Effector memory CD8-positive, alpha-beta T cell (primary cell): ENCODE measurements around the gene EPHA6.
"Not testable (repeated sequence)": the region's sequence is repeated elsewhere in the genome, so short reads cannot be mapped to it uniquely, and the experiment has no call there.

ENCODE experiments used
- ATAC-seq: fragments of 150-1000 bp; cut with Tn5 transposase; replicated peaks from 2 replicates; pipeline ENCODE4 v1.10.0; 2021; ENCODE audit warnings: mild to moderate bottlenecking, moderate library complexity
- DNase-seq, 3 experiments: peaks; one replicate each; pipeline ENCODE4 v3.0.0; 2021
- H3K27ac Mint-ChIP-seq, 2 donors: one replicate each; pipeline ENCODE4 v1.8.0; 2022; ENCODE audit warnings: mild to moderate bottlenecking in 2 of 2, mixed read lengths in 2 of 2, moderate library complexity in 2 of 2
- H3K27me3 Mint-ChIP-seq, 2 donors: one replicate each; pipeline ENCODE4 v1.8.0; 2022; ENCODE audit warnings: mixed read lengths in 2 of 2
- H3K36me3 Mint-ChIP-seq: one replicate; pipeline ENCODE4 v1.8.0; 2022; ENCODE audit warnings: mild to moderate bottlenecking, moderate library complexity, mixed read lengths; ENCODE audit not compliant: insufficient read depth
- H3K4me1 Mint-ChIP-seq, 2 donors: one replicate each; pipeline ENCODE4 v1.8.0; 2022; ENCODE audit warnings: low read depth in 2 of 2, mixed read lengths in 2 of 2
- H3K4me3 Mint-ChIP-seq, 2 donors: one replicate each; pipeline ENCODE4 v1.8.0; 2022; ENCODE audit warnings: mild to moderate bottlenecking in 2 of 2, mixed read lengths in 2 of 2, moderate library complexity in 2 of 2
- H3K9me3 Mint-ChIP-seq, 2 donors: one replicate each; pipeline ENCODE4 v1.8.0; 2022; ENCODE audit warnings: mixed read lengths in 2 of 2

EPHA6 gene

DNA sequence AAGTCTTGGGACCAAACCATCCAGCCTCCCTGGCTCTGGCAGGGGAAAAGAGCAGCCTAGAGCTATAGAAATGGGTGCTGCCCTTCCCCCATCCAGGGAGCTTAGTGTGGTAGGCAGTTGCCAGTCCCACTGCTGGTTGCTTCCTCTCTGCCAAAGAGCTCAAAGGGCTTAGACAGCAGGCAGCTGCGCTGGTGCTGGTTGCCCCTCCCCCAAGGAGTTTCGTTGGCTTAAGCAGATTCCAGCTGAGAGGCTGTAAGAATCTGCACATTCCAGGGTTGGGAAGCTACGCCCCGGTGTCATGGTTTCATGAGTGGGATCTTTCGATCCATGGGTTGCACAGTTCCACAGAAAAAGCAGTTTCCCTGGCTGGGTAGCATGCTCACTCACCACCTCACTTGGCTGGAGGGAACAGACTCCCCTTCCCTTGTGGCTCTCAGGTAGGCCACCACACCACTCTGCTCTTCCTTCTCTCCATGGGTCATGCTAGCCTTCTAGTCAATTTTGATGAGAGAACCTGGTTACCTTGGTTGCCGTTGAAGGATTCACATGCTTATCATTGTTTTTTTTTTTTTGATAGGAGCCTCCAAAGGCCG is 195.1 kb downstream of the EPHA6 start:
- Mint-ChIP-seq H3K9me3 (peaks cover 11 to 15% of the 10 kb centered on the region in 2 donors), H3K27me3 (no peaks in the 10 kb centered on the region), H3K4me3 (no peak overlapping the region), H3K27ac (no peak overlapping the region), H3K36me3 (no peaks in the 10 kb centered on the region), H3K4me1 (no peaks in the 10 kb centered on the region)
- DNase-seq (no peak), ATAC-seq (no peak)

- Mint-ChIP-seq H3K36me3 (no peaks in the 10 kb centered on the region), H3K27ac (no peak overlapping the region), H3K4me1 (no peaks in the 10 kb centered on the region), H3K4me3 (no peak overlapping the region), H3K27me3 (no peaks in the 10 kb centered on the region), H3K9me3 (peaks cover 11 to 15% of the 10 kb centered on the region in 2 donors)
- DNase-seq = no peak
- no peak for ATAC-seq
Observed at GRCh38 chr3:97010881-97011657, 196.7 kb downstream of the EPHA6 start.

DNA sequence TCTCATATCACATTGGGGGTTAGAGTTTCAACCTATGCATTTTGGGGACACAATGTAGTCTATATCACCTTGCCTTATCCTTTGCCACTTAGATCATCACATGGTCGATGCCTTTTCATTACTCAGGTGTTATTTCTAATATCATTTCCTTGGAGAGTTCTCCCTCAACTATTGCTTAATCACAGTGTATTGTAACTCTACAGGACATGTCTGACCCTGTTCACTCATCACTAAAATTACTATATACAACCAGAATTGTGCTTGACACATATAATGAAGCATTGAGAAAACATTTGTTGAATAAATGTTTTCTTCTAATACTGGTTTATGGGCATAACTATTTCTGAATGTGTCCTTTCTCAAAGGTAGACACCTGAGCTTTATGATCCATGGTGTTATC is 207.4 kb downstream of the EPHA6 start:
- DNase-seq = no peak
- H3K9me3 Mint-ChIP-seq = peaks cover 13 to 28% of the 10 kb centered on the region in 2 donors
- no peak overlapping the region for H3K27ac Mint-ChIP-seq
- H3K27me3 Mint-ChIP-seq = no peaks in the 10 kb centered on the region
- no peak for ATAC-seq
- no peaks in the 10 kb centered on the region for H3K4me1 Mint-ChIP-seq
- H3K4me3 Mint-ChIP-seq = no peak overlapping the region
- no peaks in the 10 kb centered on the region for H3K36me3 Mint-ChIP-seq

- ATAC-seq, DNase-seq, H3K27ac Mint-ChIP-seq, H3K4me3 Mint-ChIP-seq, H3K4me1 Mint-ChIP-seq, H3K36me3 Mint-ChIP-seq, H3K27me3 Mint-ChIP-seq: not testable (repeated sequence)
- H3K9me3 Mint-ChIP-seq = peaks cover 6 to 20% of the 10 kb centered on the region in 2 donors
Observed at GRCh38 chr3:97025612-97026011, 211.2 kb downstream of the EPHA6 start.

- H3K9me3 Mint-ChIP-seq = peaks cover 10 to 16% of the 10 kb centered on the region in 2 donors
- no peak overlapping the region for H3K4me3 Mint-ChIP-seq
- no peaks in the 10 kb centered on the region for H3K4me1 Mint-ChIP-seq
- H3K27me3 Mint-ChIP-seq = no peaks in the 10 kb centered on the region
- ATAC-seq (no peak), DNase-seq (no peak)
- H3K27ac Mint-ChIP-seq = no peak overlapping the region
- H3K36me3 Mint-ChIP-seq = no peaks in the 10 kb centered on the region
Observed at GRCh38 chr3:97029972-97030371, 215.6 kb downstream of the EPHA6 start.

DNA sequence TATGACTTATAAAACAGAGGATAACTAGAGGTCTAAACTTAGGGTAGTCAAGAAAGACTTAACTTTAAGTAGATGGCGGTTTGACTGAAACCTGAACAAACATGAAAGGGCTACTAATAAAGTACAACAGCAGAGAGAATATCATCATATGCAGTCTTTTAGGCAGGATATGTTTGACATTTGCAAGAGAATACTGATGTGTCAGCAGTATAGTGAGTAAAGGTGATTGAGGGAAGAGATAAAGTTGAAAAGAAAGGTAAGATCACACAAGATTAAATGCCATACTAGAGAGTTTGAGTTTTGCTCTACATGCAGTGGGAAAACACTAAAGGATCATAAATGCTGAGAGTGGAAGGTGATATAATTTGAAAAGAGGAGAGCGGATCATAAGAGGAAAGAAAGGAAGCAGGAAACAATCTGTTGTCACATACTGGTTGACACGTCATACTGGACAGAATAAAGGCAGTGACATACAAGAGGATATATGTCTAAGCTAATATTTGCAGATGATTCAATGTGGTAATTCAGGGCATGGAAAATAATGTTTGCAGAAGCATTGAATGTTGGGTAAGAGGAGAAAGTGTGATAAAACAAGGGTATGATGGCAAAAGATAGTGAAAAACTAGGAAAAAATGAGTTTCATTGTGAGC is 223.0 kb downstream of the EPHA6 start:
- Mint-ChIP-seq H3K9me3 (peaks cover 0 to 5% of the 10 kb centered on the region in 2 donors), H3K4me1 (no peaks in the 10 kb centered on the region), H3K36me3 (no peaks in the 10 kb centered on the region), H3K4me3 (no peak overlapping the region), H3K27ac (no peak overlapping the region), H3K27me3 (no peaks in the 10 kb centered on the region)
- no peak for ATAC-seq
- no peak for DNase-seq

GRCh38 chr3:97043411-97043810 is 229.0 kb downstream of the EPHA6 start:
- Mint-ChIP-seq H3K27me3 (no peaks in the 10 kb centered on the region), H3K36me3 (no peaks in the 10 kb centered on the region), H3K4me3 (no peak overlapping the region), H3K4me1 (no peaks in the 10 kb centered on the region), H3K27ac (no peak overlapping the region), H3K9me3 (peaks cover 2 to 10% of the 10 kb centered on the region in 2 donors)
- no peak for DNase-seq
- no peak for ATAC-seq

DNA sequence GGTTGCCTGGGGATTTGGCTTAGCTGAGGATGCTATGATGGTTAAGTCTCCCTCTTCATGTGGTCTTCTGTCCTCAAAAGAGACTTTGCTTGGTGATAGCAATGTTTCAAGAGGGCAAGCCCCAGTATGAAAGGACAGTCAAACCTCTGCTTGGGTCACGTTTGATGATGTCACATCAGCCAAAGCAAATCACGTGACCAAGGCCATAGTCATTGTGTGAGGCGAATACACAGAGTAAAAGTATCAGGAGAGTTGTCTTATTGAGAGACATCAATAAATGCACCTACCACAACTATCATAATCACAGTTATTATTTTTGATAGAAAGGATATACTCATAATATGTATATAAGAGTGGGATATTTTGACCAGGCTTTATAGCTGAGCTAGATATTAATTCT is 243.0 kb downstream of the EPHA6 start:
- no peaks in the 10 kb centered on the region for H3K36me3 Mint-ChIP-seq
- H3K27ac Mint-ChIP-seq = no peak overlapping the region
- no peak overlapping the region for H3K4me3 Mint-ChIP-seq
- peaks cover 0 to 5% of the 10 kb centered on the region in 2 donors for H3K9me3 Mint-ChIP-seq
- H3K27me3 Mint-ChIP-seq = no peaks in the 10 kb centered on the region
- ATAC-seq (no peak), DNase-seq (no peak)
- H3K4me1 Mint-ChIP-seq = no peaks in the 10 kb centered on the region

DNA sequence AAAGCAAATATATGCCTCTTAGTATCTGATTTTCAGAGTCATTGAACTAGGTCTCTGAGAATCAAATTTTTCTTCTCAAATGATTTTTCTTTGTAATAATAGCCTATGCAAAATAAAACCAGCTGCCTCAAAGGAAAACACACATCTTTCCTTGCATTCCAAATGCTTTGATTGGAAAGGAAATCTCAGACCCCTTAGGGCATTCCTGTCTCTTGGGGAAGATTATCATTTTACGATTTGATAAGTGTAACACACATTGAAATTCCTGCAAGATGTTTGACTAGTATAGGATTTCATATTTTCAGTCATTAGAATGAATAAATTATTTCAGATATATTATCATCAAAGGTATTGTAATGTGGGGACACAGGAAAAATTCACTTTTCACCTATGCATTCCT is 244.8 kb downstream of the EPHA6 start:
- peaks cover 0 to 3% of the 10 kb centered on the region in 2 donors for H3K9me3 Mint-ChIP-seq
- H3K36me3 Mint-ChIP-seq = no peaks in the 10 kb centered on the region
- ATAC-seq (no peak), DNase-seq (no peak)
- H3K27me3 Mint-ChIP-seq = no peaks in the 10 kb centered on the region
- H3K27ac Mint-ChIP-seq = no peak overlapping the region
- no peaks in the 10 kb centered on the region for H3K4me1 Mint-ChIP-seq
- no peak overlapping the region for H3K4me3 Mint-ChIP-seq

DNA sequence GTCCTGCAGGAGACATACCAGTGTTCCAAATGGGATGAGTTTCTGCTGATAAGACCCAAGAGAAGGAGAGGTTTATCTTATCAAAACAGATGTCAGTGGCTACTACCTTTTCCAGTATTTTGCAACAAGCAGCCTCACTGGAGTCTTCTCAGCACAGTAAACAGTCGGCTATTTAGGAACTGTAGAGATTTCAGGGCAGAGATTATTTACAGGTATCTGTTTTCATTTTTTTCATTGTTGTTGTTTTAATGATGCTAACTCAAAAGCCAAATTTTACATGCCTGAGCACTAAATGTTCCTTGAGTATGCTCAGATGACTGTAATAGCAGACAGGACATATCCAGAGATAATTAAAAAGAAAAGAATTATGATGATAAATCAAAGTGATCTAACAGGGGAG is 252.1 kb downstream of the EPHA6 start:
- no peaks in the 10 kb centered on the region for H3K36me3 Mint-ChIP-seq

DNA sequence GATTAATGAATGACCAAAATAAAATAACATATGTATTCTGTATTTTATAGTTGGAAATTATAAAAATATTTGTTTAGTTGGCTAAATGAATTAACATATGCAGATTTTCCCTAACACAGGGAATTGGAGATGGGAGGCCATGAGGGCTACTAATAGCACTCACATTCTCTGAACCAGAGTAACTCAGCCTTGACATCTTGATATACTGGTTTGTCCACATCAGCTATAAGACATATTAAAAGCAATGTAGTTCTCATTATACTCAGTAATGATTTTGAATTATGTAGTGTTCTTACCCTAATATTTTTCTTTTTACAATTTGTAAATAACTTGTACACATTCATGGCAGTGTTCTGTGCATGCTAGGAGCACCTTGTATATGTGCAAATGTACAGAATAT is 255.9 kb downstream of the EPHA6 start:
- DNase-seq (no peak), ATAC-seq (no peak)
- no peaks in the 10 kb centered on the region for H3K36me3 Mint-ChIP-seq
- H3K9me3 Mint-ChIP-seq = peaks cover 7 to 18% of the 10 kb centered on the region in 2 donors
- no peaks in the 10 kb centered on the region for H3K27me3 Mint-ChIP-seq
- H3K27ac Mint-ChIP-seq = no peak overlapping the region
- H3K4me1 Mint-ChIP-seq = no peaks in the 10 kb centered on the region
- H3K4me3 Mint-ChIP-seq = no peak overlapping the region

More for the DNA sequence above, 252.1 kb downstream of the EPHA6 start:
- no peaks in the 10 kb centered on the region for H3K4me1 Mint-ChIP-seq
- H3K9me3 Mint-ChIP-seq = peaks cover 4 to 11% of the 10 kb centered on the region in 2 donors
- no peaks in the 10 kb centered on the region for H3K27me3 Mint-ChIP-seq
- H3K4me3 Mint-ChIP-seq = no peak overlapping the region
- H3K27ac Mint-ChIP-seq = no peak overlapping the region
- DNase-seq = no peak
- ATAC-seq = no peak

GRCh38 chr3:97074546-97074945 is 260.2 kb downstream of the EPHA6 start:
- H3K4me1 Mint-ChIP-seq = no peaks in the 10 kb centered on the region
- H3K9me3 Mint-ChIP-seq = peaks cover 6 to 15% of the 10 kb centered on the region in 2 donors
- no peak for DNase-seq
- H3K36me3 Mint-ChIP-seq = no peaks in the 10 kb centered on the region
- no peak for ATAC-seq
- H3K4me3 Mint-ChIP-seq = no peak overlapping the region
- no peak overlapping the region for H3K27ac Mint-ChIP-seq
- no peaks in the 10 kb centered on the region for H3K27me3 Mint-ChIP-seq

- ATAC-seq (no peak), DNase-seq (no peak)
- no peaks in the 10 kb centered on the region for H3K36me3 Mint-ChIP-seq
- H3K9me3 Mint-ChIP-seq = peaks cover 5 to 10% of the 10 kb centered on the region in 2 donors
- no peaks in the 10 kb centered on the region for H3K27me3 Mint-ChIP-seq
- no peaks in the 10 kb centered on the region for H3K4me1 Mint-ChIP-seq
- H3K27ac Mint-ChIP-seq = no peak overlapping the region
- no peak overlapping the region for H3K4me3 Mint-ChIP-seq
Observed at GRCh38 chr3:97076673-97077072, 262.3 kb downstream of the EPHA6 start.

DNA sequence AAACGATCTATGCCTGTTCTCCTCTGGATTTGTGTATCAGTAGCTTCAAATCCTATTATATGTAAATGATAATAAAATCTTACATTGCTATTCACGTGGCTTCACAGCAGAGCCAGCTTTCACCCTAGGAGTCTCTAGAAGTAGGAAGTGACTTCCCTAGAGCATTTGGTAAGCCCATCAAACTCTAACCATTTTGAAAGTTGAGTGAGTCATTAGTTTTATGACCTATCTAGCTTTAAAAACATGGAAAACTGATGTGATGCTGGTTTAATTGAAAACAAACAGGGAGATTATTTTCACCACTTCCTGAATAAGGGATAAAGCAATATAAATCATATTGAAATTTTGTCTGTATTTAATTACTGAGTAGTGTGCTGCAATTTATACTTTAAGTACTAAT is 275.2 kb downstream of the EPHA6 start:
- Mint-ChIP-seq H3K4me3 (no peak overlapping the region), H3K4me1 (no peaks in the 10 kb centered on the region), H3K27me3 (no peaks in the 10 kb centered on the region), H3K27ac (no peak overlapping the region), H3K9me3 (peaks cover 0 to 10% of the 10 kb centered on the region in 2 donors), H3K36me3 (no peaks in the 10 kb centered on the region)
- DNase-seq = no peak
- no peak for ATAC-seq
